Left forelimb (tissue), 1 donor: ENCODE data around the gene MUC12.
"Not testable (repeated sequence)": the region's sequence is repeated elsewhere in the genome, so short reads cannot be mapped to it uniquely, and the experiment has no call there.

ENCODE experiments used
- DNase-seq: peaks from one replicate; pipeline ENCODE4 v3.0.0-alpha.2; 2018; ENCODE audit warnings: low spot score

MUC12 gene, protein sequence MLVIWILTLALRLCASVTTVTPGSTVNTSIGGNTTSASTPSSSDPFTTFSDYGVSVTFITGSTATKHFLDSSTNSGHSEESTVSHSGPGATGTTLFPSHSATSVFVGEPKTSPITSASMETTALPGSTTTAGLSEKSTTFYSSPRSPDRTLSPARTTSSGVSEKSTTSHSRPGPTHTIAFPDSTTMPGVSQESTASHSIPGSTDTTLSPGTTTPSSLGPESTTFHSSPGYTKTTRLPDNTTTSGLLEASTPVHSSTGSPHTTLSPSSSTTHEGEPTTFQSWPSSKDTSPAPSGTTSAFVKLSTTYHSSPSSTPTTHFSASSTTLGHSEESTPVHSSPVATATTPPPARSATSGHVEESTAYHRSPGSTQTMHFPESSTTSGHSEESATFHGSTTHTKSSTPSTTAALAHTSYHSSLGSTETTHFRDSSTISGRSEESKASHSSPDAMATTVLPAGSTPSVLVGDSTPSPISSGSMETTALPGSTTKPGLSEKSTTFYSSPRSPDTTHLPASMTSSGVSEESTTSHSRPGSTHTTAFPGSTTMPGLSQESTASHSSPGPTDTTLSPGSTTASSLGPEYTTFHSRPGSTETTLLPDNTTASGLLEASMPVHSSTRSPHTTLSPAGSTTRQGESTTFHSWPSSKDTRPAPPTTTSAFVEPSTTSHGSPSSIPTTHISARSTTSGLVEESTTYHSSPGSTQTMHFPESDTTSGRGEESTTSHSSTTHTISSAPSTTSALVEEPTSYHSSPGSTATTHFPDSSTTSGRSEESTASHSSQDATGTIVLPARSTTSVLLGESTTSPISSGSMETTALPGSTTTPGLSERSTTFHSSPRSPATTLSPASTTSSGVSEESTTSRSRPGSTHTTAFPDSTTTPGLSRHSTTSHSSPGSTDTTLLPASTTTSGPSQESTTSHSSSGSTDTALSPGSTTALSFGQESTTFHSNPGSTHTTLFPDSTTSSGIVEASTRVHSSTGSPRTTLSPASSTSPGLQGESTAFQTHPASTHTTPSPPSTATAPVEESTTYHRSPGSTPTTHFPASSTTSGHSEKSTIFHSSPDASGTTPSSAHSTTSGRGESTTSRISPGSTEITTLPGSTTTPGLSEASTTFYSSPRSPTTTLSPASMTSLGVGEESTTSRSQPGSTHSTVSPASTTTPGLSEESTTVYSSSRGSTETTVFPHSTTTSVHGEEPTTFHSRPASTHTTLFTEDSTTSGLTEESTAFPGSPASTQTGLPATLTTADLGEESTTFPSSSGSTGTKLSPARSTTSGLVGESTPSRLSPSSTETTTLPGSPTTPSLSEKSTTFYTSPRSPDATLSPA (N-terminal part only)

DNA sequence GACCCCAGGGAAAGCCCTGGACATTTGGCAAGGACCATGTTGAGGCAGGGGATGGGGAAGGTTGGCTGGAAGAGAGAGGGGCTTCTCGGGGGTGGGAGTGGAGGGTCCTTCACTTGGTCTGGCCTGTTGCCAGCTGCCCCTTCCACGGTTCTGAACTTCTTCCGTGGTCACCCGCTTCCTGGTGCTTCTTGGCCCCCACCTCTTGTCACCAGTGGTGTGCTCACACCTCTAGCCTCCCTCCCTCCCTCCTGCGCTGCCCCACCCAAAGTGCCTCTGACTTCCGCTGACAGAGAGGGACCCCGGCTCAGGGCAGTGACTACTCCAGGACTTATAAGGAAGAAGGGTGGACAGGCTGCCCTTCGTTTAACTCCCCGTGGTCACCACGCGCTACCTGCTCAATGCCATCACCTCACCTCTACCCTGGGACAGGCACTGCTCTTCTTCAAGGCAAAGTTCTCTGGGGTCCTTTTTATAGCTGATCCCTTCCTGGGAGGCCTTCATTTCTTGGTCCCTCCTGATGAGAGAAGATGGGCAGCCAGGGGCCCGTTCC, at the start of gene MUC12:
Gene MUC12, plus strand, starts transcription at position 500 of the 550 bp plus-strand sequence. CDS start 58 bp downstream, outside the sequence.
- DNase-seq: no peak

DNA sequence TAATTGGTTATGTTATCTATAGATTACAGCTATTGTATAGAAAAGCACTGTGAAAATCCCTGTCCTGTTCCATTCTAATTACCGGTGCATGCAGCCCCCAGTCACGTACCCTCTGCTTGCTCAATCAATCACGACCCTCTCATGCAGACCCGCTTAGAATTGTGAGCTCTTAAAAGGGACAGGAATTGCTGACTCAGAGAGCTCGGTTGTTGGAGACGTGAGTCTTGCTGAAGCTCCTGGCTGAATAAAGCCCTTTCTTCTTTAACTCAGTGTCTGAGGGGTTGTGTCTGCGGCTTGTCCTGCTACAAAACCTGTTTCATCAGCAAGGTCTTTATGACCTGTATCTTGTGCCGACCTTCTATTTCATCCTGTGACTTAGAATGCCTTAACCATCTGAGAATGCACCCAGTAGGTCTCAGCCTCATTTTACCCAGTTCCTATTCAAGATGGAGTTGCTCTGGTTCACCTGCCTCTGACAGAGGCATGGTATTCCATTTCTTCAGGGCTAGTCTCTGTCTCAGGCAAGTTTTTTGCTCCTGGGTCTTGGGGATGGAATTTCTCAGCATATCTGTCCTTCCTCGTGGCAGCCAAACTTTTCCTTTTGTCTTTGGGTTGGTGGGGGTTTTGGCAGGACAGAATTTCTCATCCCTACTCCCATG, 49.5 kb upstream of the MUC12 start:
- DNase-seq: not testable (repeated sequence)

- DNase-seq: no peak
These were observed 48.3 kb upstream of the MUC12 start for GRCh38 chr7:100921039-100921438.

DNA sequence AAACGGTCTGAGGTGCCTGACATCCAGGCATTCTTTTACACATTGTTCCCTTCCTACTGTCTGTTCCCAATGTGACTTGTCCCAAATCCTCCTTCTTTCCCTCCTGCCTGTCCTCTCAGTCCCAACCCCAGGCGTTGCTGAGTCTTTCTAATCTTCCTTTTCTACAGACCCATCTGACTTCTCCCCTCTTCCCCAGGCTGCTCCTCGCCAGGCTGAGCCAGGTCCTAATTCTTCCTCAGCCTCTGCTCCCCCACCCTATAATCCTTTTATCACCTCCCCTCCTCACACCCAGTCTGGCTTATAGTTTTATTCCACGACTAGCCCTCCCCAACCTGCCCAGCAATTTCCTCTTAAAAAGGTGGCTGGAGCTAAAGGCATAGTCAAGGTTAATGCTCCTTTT, 45.7 kb upstream of the MUC12 start:
- DNase-seq: not testable (repeated sequence)

- no peak for DNase-seq
These were observed 39.6 kb upstream of the MUC12 start for GRCh38 chr7:100929808-100930174.

GRCh38 chr7:100933734-100934133, 35.6 kb upstream of the MUC12 start:
- DNase-seq: no peak

DNA sequence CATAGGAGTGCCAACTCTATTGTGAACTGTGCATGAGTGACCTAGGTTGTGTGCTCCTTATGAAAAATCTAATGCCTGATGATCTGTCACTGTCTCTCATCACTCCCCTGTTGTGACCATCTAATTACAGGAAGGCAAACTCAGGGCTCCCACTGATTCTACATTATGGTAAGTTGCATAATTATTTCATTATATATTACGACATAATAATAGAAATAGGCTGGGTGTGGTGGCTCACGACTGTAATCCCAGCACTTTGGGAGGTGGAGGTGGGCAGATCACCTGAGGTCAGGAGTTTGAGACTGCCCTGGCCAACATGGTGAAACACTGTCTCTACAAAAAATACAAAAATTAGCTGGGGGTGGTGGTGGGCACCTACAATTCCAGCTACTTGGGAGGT, 34.0 kb upstream of the MUC12 start:
- not testable (repeated sequence) for DNase-seq

- DNase-seq: not testable (repeated sequence)
These were observed 33.2 kb upstream of the MUC12 start for GRCh38 chr7:100936167-100936566.

DNA sequence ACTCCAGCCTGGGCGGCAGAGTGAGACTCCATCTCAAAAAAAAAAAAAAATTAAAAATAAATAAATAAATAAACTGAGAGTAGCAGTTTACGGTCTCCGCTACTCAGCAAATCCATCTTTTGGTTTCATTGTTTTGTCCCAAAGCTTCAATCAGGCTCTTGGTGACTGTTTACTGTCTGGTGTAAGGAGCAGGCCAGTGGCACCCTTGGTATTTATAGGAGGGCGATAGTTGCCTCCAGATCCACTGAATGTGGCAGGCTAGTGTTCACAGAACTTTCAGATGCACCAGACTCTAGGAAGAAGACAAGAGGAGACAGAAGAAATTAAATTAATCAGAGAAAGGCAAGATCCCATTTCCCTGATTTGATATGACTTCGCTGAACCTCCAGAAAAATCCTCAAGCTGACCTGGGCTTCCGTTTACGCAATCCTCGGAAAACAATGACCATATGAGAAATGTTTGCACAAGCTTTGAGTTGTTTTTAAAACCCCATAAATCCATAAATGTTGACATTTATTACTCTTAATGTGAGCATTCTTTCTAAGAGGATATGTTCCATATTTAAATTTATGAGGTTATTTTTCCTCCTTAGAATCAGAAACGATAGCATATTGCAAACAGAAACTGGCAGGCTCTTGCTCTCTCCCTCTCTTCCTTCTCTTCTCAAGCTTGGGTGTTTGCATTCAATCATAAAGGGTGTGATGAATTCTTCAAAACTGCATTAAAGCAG, 27.2 kb upstream of the MUC12 start:
- no peak for DNase-seq

DNA sequence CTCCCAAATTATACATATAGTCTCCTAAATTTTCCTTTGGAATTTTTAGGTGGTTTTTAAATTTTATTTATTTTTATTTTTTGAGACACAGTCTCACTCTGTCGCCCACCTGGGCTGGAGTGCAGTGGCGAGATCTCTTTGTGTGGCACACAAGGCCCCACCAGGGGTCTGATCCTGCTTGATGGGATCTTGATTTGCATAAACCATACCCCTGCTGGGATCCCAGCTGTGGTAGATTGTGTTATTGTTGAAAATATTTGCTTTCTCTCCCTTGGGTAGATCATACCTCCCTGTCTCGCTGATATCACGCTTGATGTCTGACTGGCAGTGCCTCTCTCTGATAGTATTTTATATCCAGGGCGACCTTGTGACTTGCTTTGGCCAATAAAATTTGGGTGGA, 25.7 kb upstream of the MUC12 start:
- no peak for DNase-seq

DNA sequence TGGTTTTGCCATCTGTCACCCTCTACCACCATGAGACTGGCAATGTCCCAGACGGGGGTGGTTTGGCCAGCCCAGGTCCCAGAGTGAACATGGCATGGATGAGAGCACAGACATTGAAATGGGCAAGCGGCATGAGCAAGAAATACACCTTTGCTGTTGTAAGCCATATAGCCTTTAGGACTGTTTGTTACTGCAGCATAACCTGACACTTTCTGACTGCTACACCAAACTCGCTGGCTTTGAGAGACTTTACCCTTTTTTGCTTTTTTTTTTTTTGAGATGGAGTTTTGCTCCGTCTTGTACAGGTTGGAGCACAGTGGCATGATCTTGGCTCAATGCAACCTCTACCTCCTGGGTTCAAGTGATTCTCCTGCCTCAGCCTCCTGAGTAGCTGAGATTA, 25.2 kb upstream of the MUC12 start:
- no peak for DNase-seq

DNA sequence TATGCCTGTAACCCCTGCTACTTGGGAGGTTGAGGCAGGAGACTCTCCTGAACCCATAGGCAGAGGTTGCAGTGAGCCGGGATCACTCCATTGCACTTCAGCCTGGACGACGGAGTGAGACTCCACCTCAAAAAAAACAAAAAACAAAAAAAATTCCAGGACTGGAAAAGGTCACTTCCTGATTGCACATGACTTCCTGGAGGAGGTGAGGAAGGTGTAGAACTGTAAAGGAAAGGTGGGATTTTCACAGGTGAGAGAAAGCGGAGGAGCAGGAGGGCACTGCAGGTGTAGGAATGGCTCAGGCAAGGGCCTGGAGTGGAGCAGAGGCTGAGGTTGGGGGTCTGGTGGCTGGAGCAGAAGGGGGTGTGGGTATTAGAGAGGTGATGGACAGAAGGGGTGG, 23.3 kb upstream of the MUC12 start:
- DNase-seq: no peak

DNA sequence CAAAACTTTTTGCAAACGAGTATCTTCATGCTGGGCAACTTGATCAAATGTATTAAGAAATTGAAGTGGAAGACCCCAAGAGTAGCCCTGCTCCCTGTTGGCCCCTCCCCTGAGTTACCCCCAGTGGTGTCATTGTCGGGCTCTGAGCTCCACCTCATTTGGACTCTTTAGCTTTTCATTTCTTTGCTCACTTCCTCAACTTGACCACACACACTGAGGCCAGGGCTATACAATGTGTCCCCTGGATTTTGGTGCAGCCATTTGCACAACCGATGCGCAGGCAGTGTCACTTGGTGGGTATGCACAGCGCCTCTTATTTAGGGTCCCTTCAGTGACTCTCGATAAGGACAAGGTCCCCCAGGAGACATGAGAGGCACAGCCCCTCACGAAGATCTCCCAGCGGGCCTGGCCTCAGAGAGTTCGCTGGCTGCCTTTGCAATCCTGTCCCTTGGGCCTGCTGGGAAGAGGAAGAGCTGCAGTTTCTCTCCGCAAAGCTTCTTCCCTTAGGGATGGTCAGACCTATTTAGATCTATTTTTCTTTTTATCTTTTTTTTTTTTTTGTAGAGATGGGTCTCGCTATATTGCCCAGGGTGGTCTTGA, 22.5 kb upstream of the MUC12 start:
- no peak for DNase-seq

DNA sequence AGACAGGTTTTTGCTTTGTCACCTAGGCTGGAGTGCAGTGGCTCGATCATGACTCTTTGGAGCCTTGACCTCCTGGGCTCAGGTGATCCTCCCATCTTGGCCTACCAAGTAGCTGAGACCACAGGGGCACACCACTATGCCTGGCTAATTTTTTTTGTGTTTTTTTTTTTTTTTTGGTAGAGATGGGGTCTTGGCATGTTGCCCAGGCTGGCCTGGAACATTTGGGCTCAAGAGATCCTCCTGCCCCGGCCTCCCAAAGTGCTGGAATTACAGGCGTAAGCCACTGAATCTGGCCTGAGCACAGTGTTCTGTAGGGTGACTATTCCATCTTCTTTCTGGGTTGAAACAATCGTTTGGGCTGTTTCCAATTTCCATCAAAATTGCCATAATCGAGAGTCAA, 21.6 kb upstream of the MUC12 start:
- DNase-seq: no peak

- no peak for DNase-seq
These were observed 20.0 kb upstream of the MUC12 start, which contains the start of gene MUC3A for GRCh38 chr7:100949227-100949932. Gene MUC3A (plus strand): TSS chr7:100949534. CDS start chr7:100949625, 91 bp downstream.

GRCh38 chr7:100949933-100950443, 19.4 kb upstream of the MUC12 start:
- no peak for DNase-seq

GRCh38 chr7:100951172-100951571, 18.2 kb upstream of the MUC12 start:
- DNase-seq: no peak

DNA sequence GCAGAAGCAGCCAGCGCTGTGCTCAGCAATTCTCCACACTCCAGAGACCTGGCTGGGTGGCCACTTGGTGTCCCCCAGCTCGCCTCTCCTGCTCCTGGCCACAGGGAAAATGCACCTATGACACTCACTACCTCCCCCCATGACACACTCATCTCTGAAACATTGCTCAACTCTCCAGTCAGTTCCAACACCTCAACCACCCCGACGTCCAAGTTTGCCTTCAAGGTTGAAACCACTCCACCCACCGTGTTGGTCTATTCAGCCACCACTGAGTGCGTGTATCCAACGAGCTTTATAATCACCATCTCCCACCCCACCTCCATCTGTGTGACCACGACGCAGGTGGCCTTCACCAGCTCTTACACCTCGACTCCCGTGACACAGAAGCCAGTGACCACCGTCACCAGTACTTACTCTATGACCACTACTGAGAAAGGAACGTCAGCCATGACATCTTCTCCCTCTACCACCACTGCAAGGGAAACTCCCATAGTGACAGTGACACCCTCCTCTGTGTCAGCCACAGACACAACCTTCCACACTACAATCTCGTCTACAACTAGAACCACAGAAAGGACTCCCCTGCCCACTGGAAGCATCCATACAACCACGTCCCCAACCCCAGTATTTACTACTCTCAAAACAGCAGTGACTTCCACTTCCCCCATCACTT, 17.3 kb upstream of the MUC12 start:
- DNase-seq: no peak

GRCh38 chr7:100952641-100953040, 16.7 kb upstream of the MUC12 start:
- no peak for DNase-seq
